ENCODE data around the gene SH3GL3. TPM values are rescaled to one million over a fixed set of nuclear protein-coding genes. Genes with fewer than 3 reads are reported as not detected.

The SH3GL3 gene
- total and polyA plus RNA-seq, 2 experiments from 2014 or later: 38.2 to 87.1 TPM

DNA sequence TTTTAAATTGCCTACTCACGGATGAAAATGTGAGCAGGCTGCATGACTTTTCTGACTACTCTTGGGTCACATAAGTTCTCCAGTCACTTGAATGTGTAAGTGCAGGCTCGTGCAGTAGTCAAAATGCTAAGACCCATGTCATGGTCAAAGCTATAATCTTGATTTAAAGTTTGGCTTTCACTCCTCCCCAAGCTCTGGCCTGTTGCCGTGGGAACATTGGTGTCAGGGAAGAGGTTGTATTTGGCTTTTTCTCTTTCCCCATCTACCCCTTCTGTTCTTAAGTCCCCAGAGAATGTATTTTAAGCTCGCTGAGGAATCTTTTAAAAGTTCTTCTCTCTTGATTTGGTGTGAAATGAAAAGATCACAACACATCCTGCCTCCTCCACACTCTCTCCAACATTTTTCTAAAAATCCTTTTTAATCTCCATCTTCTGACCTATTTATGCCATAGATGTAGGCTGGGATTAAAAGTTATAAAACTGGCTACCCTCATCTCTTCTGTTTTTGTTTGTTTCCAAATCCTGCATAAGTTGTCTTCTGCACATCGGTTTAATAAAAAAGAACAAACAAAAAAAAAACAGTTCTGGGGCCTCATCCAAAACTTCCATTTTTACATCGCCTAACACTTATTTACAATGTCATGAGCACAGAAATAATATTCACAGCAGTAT lies 145.4 kb downstream of the SH3GL3 start:
- Histone ChIP-seq H3K4me3 (no peak overlapping the region), H3K27ac (no peak overlapping the region), H3K27me3 (no peaks in the 10 kb centered on the region), H3K36me3 (peaks cover 4% of the 10 kb centered on the region), H3K4me1 (ENCODE audit: low read depth) (peaks cover 8% of the 10 kb centered on the region), H3K9me3 (ENCODE audit: low read depth) (no peaks in the 10 kb centered on the region)
- no peak for DNase-seq (ENCODE audit: low read depth in 1 of 2, low spot score in 1 of 2)
- TF ChIP-seq, protein P1, sequence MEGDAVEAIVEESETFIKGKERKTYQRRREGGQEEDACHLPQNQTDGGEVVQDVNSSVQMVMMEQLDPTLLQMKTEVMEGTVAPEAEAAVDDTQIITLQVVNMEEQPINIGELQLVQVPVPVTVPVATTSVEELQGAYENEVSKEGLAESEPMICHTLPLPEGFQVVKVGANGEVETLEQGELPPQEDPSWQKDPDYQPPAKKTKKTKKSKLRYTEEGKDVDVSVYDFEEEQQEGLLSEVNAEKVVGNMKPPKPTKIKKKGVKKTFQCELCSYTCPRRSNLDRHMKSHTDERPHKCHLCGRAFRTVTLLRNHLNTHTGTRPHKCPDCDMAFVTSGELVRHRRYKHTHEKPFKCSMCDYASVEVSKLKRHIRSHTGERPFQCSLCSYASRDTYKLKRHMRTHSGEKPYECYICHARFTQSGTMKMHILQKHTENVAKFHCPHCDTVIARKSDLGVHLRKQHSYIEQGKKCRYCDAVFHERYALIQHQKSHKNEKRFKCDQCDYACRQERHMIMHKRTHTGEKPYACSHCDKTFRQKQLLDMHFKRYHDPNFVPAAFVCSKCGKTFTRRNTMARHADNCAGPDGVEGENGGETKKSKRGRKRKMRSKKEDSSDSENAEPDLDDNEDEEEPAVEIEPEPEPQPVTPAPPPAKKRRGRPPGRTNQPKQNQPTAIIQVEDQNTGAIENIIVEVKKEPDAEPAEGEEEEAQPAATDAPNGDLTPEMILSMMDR (IDR thresholded peaks at IDR 0.05; ENCODE audit: low read depth, low read length): no peak

GRCh38 chr15:83595191-83595590 lies 148.1 kb downstream of the SH3GL3 start:
- Histone ChIP-seq H3K36me3 (peaks cover 4% of the 10 kb centered on the region), H3K9me3 (ENCODE audit: low read depth) (no peaks in the 10 kb centered on the region), H3K4me3 (no peak overlapping the region), H3K27ac (no peak overlapping the region), H3K27me3 (no peaks in the 10 kb centered on the region), H3K4me1 (ENCODE audit: low read depth) (peaks cover 8% of the 10 kb centered on the region)
- no peak for DNase-seq (ENCODE audit: low read depth in 1 of 2, low spot score in 1 of 2)
- TF ChIP-seq, protein P1 (IDR thresholded peaks at IDR 0.05; ENCODE audit: low read depth, low read length): no peak

- Histone ChIP-seq H3K27me3 (no peaks in the 10 kb centered on the region), H3K27ac (no peak overlapping the region), H3K4me1 (ENCODE audit: low read depth) (peaks cover 8% of the 10 kb centered on the region), H3K36me3 (peaks cover 4% of the 10 kb centered on the region), H3K4me3 (no peak overlapping the region), H3K9me3 (ENCODE audit: low read depth) (no peaks in the 10 kb centered on the region)
- no peak for DNase-seq (ENCODE audit: low read depth in 1 of 2, low spot score in 1 of 2)
- TF ChIP-seq, protein P1 (IDR thresholded peaks at IDR 0.05; ENCODE audit: low read depth, low read length): no peak
These were observed 150.9 kb downstream of the SH3GL3 start for GRCh38 chr15:83598031-83598430.

DNA sequence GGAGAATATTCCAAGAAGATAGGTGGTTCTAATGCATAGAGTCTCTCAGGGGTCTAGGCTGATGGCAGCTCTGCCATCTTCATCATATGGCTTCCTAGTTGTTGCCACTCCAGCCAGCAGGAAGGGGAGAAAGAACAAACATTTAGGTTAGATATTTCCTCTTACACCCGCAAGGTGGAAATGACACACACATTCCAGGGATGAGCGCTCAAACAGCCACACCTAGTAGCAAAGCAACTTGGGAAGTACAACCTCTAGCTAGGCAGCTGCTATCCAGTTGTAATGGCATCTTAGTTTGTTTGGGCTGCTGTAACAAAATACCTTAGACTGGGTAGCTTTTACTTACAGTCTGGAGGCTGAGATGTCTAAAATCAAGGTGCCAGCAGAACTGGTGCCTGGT lies 154.9 kb downstream of the SH3GL3 start:
- Histone ChIP-seq H3K4me3 (no peak overlapping the region), H3K4me1 (ENCODE audit: low read depth) (no peaks in the 10 kb centered on the region), H3K36me3 (peaks cover 2% of the 10 kb centered on the region), H3K9me3 (ENCODE audit: low read depth) (no peaks in the 10 kb centered on the region), H3K27ac (no peak overlapping the region), H3K27me3 (no peaks in the 10 kb centered on the region)
- DNase-seq (ENCODE audit: low read depth in 1 of 2, low spot score in 1 of 2): no peak
- TF ChIP-seq, protein P1 (IDR thresholded peaks at IDR 0.05; ENCODE audit: low read depth, low read length): no peak

DNA sequence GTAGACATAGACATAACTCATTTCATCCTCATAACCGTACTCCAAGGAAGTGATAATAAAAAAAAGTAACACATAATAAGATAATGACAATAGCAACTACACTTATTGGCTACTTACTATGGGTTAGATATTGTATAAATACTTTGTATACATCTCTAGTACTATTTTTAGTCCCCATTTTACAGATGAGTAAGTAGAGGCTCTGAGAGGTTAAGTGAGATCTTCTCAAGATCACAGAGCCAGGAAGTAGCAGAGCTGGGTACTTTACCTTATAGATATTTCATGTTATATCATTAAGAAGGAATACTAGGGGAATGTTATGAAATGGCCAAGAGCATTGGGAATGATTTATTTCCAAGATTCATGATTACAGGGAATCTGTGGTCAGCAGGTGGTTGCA lies 157.4 kb downstream of the SH3GL3 start:
- TF ChIP-seq, protein P1 (IDR thresholded peaks at IDR 0.05; ENCODE audit: low read depth, low read length): no peak
- Histone ChIP-seq H3K4me1 (ENCODE audit: low read depth) (no peaks in the 10 kb centered on the region), H3K36me3 (no peaks in the 10 kb centered on the region), H3K4me3 (no peak overlapping the region), H3K9me3 (ENCODE audit: low read depth) (no peaks in the 10 kb centered on the region), H3K27me3 (no peaks in the 10 kb centered on the region), H3K27ac (no peak overlapping the region)
- no peak for DNase-seq (ENCODE audit: low read depth in 1 of 2, low spot score in 1 of 2)
